DND-41 (cell line): ENCODE data around the gene ZNF560.
A peak's percentile ranks its signal among the peaks of the same experiment; 100 is the strongest.
"Not testable (repeated sequence)": the region's sequence is repeated elsewhere in the genome, so short reads cannot be mapped to it uniquely, and the experiment has no call there.

Experiments
- ATAC-seq: fragments of 200-7000 bp; cut with Tn5 transposase; 3 replicates; pipeline ENCODE4 v1.9.1; 2021; ENCODE audit warnings: low read depth; ENCODE audit not compliant: insufficient read depth
- DNase-seq: peaks from one replicate; pipeline ENCODE4 v3.0.0-alpha.2; 2020
- H2AFZ ChIP-seq: 2 replicates; pipeline ENCODE4 v1.6.0; 2012; ENCODE audit warnings: low read depth, low read length
- H3K27ac ChIP-seq: 2 replicates; pipeline ENCODE4 v1.5.1; 2012; ENCODE audit warnings: low read length, inconsistent platforms
- H3K27me3 ChIP-seq: fragments of 200-600 bp; sonication (generic); 2 replicates; pipeline ENCODE4 v1.6.0; 2012; ENCODE audit warnings: low read length, mild to moderate bottlenecking, inconsistent platforms; ENCODE audit not compliant: insufficient read depth, poor library complexity
- H3K36me3 ChIP-seq: 2 replicates; pipeline ENCODE4 v1.5.1; 2012; ENCODE audit warnings: low read length, inconsistent platforms; ENCODE audit not compliant: insufficient read depth
- H3K4me1 ChIP-seq: 2 replicates; pipeline ENCODE4 v1.5.1; 2012; ENCODE audit warnings: mild to moderate bottlenecking, low read length; ENCODE audit not compliant: insufficient read depth
- H3K4me2 ChIP-seq: 2 replicates; pipeline ENCODE4 v1.6.0; 2012; ENCODE audit warnings: mild to moderate bottlenecking, moderate library complexity, low read length, inconsistent platforms; ENCODE audit not compliant: insufficient read depth
- H3K4me3 ChIP-seq, 2 experiments: fragments of 200-600 bp in 1 of 2; shearing (Covaris generic) in 1 of 2; 2 replicates each; pipeline ENCODE4 v1.5.1; 2012 to 2016; ENCODE audit warnings: inconsistent platforms in 2 of 2, low read length in 2 of 2, mild to moderate bottlenecking in 2 of 2, low read depth in 1 of 2, moderate library complexity in 1 of 2
- H3K79me2 ChIP-seq: 2 replicates; pipeline ENCODE4 v1.6.0; 2012; ENCODE audit warnings: low read length, inconsistent platforms; ENCODE audit not compliant: insufficient read depth
- H3K9ac ChIP-seq: 2 replicates; pipeline ENCODE4 v1.6.0; 2012; ENCODE audit warnings: low read depth, mild to moderate bottlenecking, inconsistent platforms, low read length, moderate library complexity
- H3K9me3 ChIP-seq: 2 replicates; pipeline ENCODE4 v1.5.1; 2012; ENCODE audit warnings: low read length, moderate library complexity, mild to moderate bottlenecking, inconsistent platforms; ENCODE audit not compliant: insufficient read depth, severe bottlenecking
- H4K20me1 ChIP-seq: 2 replicates; pipeline ENCODE4 v1.6.0; 2012; ENCODE audit warnings: low read length; ENCODE audit not compliant: insufficient read depth
- CTCF ChIP-seq: IDR thresholded peaks from 2 replicates; pipeline ENCODE4 v1.5.1; 2012; ENCODE audit warnings: borderline replicate concordance, low read length, moderate library complexity, mild to moderate bottlenecking; ENCODE audit not compliant: poor library complexity, severe bottlenecking; ENCODE audit errors: extremely low read depth
- EZH2 ChIP-seq: IDR thresholded peaks from 3 replicates; pipeline ENCODE4 v1.6.1; 2012; ENCODE audit warnings: borderline replicate concordance, low read depth, mild to moderate bottlenecking, moderate library complexity, low read length, inconsistent platforms; ENCODE audit not compliant: severe bottlenecking

ZNF560 gene

GRCh38 chr19:9498183-9498902 is at the start of gene ZNF560:
Gene ZNF560 (minus strand): TSS chr19:9498616. CDS start chr19:9475313, 23,303 bp downstream.
- ATAC-seq (no peak), DNase-seq (no peak)
- no peaks in the 10 kb centered on the region for H3K27me3 ChIP-seq
- no peak within 1 kb of the TSS for H3K9ac ChIP-seq
- no peak within 1 kb of the TSS for H3K27ac ChIP-seq
- no peaks in the 10 kb centered on the region for H3K36me3 ChIP-seq
- H4K20me1 ChIP-seq, result no peaks in the 10 kb centered on the region
- TF ChIP-seq CTCF (no peak), EZH2 (no peak)
- H3K4me1 ChIP-seq, result no peaks in the 10 kb centered on the region
- H3K4me3 ChIP-seq, result no peak within 1 kb of the TSS
- no peaks in the 10 kb centered on the region for H3K79me2 ChIP-seq
- no peak within 1 kb of the TSS for H3K4me2 ChIP-seq
- H3K9me3 ChIP-seq, result peaks cover 3% of the 10 kb centered on the region
- no peak within 1 kb of the TSS; the same call in 1 of the 2 replicates for H2AFZ ChIP-seq

DNA sequence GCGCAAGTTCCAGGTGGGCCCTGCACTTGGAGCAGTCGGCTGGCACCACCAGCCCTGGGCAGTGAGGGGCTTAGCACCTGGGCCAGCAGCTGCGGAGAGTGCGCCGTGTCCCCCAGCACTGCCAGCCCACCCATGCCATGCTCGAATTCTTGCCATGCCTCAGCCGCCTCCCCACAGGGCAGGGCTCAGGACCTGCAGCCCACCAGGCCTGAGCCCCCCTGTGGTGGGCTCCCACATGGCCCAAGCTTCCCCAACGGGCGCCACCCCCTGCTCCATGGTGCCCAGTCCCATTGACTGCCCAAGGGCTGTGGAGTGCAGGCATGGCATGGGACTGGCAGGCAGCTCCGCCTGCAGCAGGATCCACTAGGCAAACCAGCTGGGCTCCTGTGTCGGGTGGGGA is 49.5 kb upstream of the ZNF560 start:
- Histone ChIP-seq H3K79me2 (no peaks in the 10 kb centered on the region), H3K36me3 (no peaks in the 10 kb centered on the region), H4K20me1 (no peaks in the 10 kb centered on the region), H3K9ac (no peak overlapping the region), H3K27ac (no peak overlapping the region), H3K27me3 (no peaks in the 10 kb centered on the region), H3K9me3 (peaks cover 5% of the 10 kb centered on the region), H2AFZ (no peak overlapping the region), H3K4me1 (no peaks in the 10 kb centered on the region), H3K4me3 (no peak overlapping the region), H3K4me2 (no peak overlapping the region)
- no peak for TF ChIP-seq EZH2
- TF ChIP-seq CTCF, result no peak
- no peak for DNase-seq
- no peak for ATAC-seq

DNA sequence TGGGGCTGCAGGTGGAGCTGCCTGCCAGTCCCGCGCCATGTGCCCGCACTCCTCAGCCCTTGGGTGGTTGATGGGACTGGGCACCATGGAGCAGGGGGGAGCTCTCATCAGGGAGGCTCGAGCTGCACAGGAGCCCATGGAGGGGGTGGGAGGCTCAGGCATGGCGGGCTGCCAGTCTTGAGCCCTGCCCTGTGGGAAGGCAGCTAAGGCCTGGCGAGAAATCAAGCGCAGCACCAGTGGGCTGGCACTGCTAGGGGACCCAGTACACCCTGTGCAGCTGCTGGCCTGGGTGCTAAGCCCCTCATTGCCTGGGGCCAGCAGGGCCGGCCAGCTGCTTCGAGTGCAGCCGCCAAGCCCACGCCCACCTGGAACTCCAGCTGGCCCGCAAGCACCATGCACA is 42.9 kb upstream of the ZNF560 start:
- H3K27ac ChIP-seq, ATAC-seq: not testable (repeated sequence)

DNA sequence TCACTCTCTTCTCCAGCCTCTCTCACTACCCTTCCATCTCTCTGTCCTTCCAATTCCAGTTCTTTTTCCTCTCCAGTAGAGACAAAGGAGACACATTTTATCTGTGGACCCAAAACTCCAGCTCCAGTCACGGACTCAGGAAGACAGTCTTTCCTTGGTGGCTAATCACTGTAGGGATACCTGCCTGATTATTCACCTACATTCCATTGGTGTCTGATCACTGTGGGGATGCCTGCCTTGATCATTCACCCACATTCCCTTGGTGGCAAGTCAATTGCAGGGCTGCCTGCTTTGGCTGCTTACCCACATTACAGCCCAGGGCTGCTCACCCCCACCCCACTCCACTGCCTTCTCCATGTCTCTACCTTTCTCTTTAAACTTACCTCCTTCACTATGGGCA is 41.5 kb upstream of the ZNF560 start:
- H3K27ac ChIP-seq, H3K9ac ChIP-seq, H3K9me3 ChIP-seq, H3K4me2 ChIP-seq, H3K4me3 ChIP-seq, H2AFZ ChIP-seq, DNase-seq, ATAC-seq, H3K27me3 ChIP-seq, H4K20me1 ChIP-seq: not testable (repeated sequence)
- Histone ChIP-seq H3K4me1 (peaks cover 26% of the 10 kb centered on the region), H3K36me3 (peaks cover 18% of the 10 kb centered on the region), H3K79me2 (peaks cover 38% of the 10 kb centered on the region)

More for the DNA sequence above, 42.9 kb upstream of the ZNF560 start:
- H2AFZ ChIP-seq, H3K36me3 ChIP-seq, H4K20me1 ChIP-seq, H3K27me3 ChIP-seq, H3K9me3 ChIP-seq, DNase-seq, H3K4me2 ChIP-seq, H3K9ac ChIP-seq, H3K4me3 ChIP-seq: not testable (repeated sequence)
- Histone ChIP-seq H3K79me2 (peaks cover 32% of the 10 kb centered on the region), H3K4me1 (peaks cover 26% of the 10 kb centered on the region)

GRCh38 chr19:9539201-9539600 is 40.8 kb upstream of the ZNF560 start:
- DNase-seq, result not testable (repeated sequence)
- peak overlapping the region; percentile 78 for H3K4me2 ChIP-seq

More at GRCh38 chr19:9539201-9539600, 40.8 kb upstream of the ZNF560 start:
- H4K20me1 ChIP-seq, ATAC-seq, H3K9me3 ChIP-seq, H3K27me3 ChIP-seq: not testable (repeated sequence)
- Histone ChIP-seq H3K27ac (peak overlapping the region; percentile 97), H3K36me3 (peaks cover 25% of the 10 kb centered on the region), H3K79me2 (peaks cover 38% of the 10 kb centered on the region), H3K4me3 (peak overlapping the region in 1 of 2 experiments; percentile 95; a peak in 3 of 4 replicates), H3K9ac (peak overlapping the region; percentile 96), H3K4me1 (peaks cover 26% of the 10 kb centered on the region), H2AFZ (peak overlapping the region; percentile 99)
